HG03565 (cell line): ENCODE data around the gene TARBP1.

Source experiments
- ATAC-seq: cut with Tn5 transposase; IDR thresholded peaks from one replicate; pipeline ENCODE4 v1.9.1; 2021; ENCODE audit warnings: mild to moderate bottlenecking, moderate library complexity; ENCODE audit not compliant: unreplicated experiment

TARBP1 gene

DNA sequence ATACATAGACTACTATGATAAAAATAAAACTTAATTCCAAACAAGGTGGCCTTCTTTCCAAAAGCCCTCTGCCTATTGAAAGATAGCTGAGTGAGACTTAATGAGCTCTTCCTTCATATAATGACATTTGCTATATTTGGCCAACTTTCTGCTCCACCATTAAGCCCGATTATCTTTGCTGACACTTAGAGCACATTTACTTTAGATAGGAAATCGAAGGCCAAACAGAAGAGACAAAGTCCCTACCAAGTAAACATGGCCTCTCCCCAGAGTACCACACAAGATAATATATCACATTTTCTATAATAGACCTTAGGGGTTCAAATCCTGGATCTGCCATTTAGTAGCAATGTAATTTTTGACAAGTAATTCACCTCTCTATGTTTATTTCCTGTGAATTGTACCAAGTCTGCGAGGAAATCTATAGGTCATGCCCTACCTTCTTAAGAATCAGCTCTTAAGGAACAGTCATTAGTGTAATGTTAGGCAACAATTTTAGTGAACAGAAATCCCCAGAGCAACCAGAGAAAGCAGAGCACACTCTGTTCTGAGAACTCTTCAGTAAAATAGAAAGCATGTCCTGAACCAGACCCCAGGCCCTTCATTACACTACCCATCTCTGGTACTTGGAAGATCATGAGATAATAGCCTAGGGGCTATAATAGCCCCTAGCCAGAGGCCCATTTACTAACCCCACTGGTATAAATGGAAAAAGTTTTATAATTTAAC is 123.0 kb downstream of the TARBP1 start:
- no peak for ATAC-seq

DNA sequence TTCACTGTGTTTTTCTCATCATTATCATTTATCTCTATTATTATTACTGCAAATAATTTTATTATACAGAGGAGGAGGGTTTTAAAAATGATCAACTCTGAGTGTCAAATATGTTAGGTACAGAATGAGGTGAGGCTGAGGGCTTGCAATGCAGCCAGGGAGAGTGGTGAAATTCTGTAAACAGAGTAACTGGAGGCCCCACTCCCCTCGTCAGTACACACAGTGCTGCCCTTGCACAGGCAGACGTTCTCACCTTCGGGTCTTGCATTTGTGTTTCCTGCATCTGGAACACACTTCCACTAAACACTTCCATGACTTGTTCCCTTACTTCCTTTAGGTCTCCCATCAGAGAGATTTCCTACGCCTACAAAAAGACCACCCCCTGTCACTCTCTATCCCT is 130.0 kb downstream of the TARBP1 start:
- ATAC-seq: no peak

DNA sequence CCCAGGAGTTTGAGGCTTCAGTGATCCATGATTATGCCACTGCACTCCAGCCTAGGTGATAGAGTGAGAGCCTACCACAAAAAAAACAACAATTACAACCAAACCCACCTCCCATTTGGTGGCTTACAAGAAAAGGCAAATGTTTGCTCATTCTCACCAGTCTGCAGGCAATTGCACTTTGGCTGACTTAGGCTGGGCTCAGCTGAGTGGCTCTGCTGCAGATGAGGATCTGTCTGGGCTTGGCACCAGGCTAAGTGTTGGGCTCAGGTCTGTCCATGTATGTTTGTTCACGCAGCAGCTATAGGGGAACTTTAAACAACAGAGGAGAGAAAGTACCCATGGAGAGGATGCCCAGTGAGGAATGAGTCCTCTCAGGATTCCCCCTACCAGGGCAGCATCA is 133.7 kb downstream of the TARBP1 start:
- ATAC-seq: no peak

DNA sequence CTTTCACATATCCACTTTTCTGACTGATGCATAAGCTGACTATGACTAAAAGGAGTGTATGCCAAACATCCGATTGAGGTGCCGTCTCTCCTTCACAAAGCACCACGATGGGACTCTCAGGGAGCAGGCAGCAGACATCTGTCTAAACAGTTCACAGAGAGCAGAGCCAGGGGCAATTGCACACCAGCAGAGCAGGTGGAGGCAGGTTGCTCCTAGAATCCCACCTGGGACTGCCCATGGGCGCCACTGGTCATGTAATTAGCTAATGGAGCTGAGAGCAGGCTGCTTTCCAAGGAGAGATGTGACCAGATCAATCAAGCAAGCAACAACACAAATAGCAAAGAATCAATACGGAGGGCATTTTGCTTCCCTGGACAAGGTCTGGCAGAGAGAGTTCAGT is 136.2 kb downstream of the TARBP1 start:
- no peak for ATAC-seq
